Brain microvascular endothelial cell (primary cell): Measurements from ENCODE around the gene ZFAND3.

ENCODE experiments used
- DNase-seq: peaks from one replicate; pipeline ENCODE4 v3.0.0-alpha.2; 2020
- H3K27ac ChIP-seq: fragments of 250-450 bp; sonication (Bioruptor Pico); 2 replicates; pipeline ENCODE4 v1.5.1; 2020; ENCODE audit warnings: mild to moderate bottlenecking, moderate library complexity
- H3K27me3 ChIP-seq: fragments of 250-450 bp; sonication (Bioruptor Pico); replicated peaks from 2 replicates; pipeline ENCODE4 v1.5.1; 2020; ENCODE audit warnings: mild to moderate bottlenecking
- H3K36me3 ChIP-seq: fragments of 250-450 bp; sonication (Bioruptor Pico); replicated peaks from 2 replicates; pipeline ENCODE4 v1.5.1; 2020; ENCODE audit warnings: mild to moderate bottlenecking
- H3K4me3 ChIP-seq: 2 replicates; pipeline ENCODE4 v1.5.1; 2011; ENCODE audit warnings: low read depth, mild to moderate bottlenecking, control low read depth, low read length, moderate library complexity
- in situ Hi-C: cut with HindIII; loops from 2 replicates; pipeline ENCODE4 v1.10.0; 2017; ENCODE audit warnings: low sequenced_read_pairs, low pct_ligation_motif_present
- TF ChIP-seq, protein P1 (sequence below): IDR thresholded peaks from 2 replicates; pipeline ENCODE4 v1.5.1; 2011; ENCODE audit warnings: low read depth, mild to moderate bottlenecking, moderate library complexity, low read length, control low read depth, inconsistent platforms; ENCODE audit errors: missing control alignments

The ZFAND3 gene

DNA sequence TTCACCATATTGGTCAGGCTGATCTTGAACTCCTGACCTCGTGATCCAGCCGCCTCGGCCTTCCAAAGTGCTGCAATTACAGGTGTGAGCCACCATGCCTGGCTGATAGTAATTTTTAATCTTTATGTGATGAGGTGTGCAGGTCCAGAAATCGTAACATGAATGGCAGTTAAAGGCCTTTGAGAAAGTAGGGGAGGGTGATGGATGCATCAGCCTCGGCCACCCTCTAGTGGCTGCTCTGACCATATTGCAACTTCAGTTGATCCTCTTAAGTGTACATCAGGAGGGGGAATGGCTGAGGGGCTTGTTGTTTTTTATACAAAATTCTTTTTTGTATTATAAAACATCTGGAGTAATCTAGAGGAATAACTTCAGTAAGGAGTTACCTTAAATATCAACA, 193.0 kb downstream of the ZFAND3 start:
- no peak overlapping the region for H3K4me3 ChIP-seq
- TF ChIP-seq, protein P1, sequence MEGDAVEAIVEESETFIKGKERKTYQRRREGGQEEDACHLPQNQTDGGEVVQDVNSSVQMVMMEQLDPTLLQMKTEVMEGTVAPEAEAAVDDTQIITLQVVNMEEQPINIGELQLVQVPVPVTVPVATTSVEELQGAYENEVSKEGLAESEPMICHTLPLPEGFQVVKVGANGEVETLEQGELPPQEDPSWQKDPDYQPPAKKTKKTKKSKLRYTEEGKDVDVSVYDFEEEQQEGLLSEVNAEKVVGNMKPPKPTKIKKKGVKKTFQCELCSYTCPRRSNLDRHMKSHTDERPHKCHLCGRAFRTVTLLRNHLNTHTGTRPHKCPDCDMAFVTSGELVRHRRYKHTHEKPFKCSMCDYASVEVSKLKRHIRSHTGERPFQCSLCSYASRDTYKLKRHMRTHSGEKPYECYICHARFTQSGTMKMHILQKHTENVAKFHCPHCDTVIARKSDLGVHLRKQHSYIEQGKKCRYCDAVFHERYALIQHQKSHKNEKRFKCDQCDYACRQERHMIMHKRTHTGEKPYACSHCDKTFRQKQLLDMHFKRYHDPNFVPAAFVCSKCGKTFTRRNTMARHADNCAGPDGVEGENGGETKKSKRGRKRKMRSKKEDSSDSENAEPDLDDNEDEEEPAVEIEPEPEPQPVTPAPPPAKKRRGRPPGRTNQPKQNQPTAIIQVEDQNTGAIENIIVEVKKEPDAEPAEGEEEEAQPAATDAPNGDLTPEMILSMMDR: peak; percentile 86
- in situ Hi-C loops: no loop called here
- peak; percentile 28 for DNase-seq
- H3K27ac ChIP-seq: no peak overlapping the region
- H3K36me3 ChIP-seq: no peaks in the 10 kb centered on the region
- no peaks in the 10 kb centered on the region for H3K27me3 ChIP-seq

DNA sequence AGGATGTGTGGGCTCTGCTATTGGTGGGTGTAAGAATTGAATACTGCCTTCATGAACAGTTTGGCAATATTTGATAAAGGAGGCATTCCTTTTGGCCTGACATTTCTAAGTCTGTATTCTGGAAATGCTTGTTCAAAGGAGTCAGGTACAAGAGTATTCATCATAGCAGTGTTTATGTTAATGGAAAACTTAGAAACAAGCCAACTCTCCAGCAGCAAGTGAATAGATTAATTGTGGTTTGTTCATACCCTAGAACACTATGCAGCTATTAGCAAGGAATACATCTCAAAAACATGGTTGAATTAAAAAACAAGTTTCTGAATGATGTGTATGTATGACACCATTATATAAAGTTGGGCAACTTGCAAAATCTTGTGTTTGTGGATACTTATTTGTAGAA, 195.8 kb downstream of the ZFAND3 start:
- Histone ChIP-seq H3K4me3 (no peak overlapping the region), H3K27ac (no peak overlapping the region), H3K27me3 (no peaks in the 10 kb centered on the region), H3K36me3 (no peaks in the 10 kb centered on the region)
- in situ Hi-C loops: no loop called here
- TF ChIP-seq, protein P1: no peak
- DNase-seq: no peak

DNA sequence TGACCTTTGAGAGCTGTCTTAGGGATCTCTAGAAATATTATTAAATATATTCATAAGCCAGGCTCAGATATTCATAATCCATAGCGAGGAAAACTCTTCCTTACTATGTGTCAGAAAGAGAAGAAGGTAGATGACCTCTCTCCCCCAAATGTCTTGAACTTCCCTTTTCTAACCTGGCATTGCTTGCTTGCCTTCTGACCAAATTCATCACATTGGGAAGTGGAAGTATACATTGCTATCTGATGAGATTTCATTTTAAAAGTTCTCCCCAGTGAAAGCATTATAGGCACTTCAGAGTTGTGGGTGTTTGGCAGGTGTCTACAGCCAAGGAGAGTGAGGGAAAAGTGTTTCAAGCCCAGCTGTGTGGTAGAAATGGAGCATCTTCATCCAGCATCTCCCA, 197.3 kb downstream of the ZFAND3 start:
- in situ Hi-C loops: no loop called here

DNA sequence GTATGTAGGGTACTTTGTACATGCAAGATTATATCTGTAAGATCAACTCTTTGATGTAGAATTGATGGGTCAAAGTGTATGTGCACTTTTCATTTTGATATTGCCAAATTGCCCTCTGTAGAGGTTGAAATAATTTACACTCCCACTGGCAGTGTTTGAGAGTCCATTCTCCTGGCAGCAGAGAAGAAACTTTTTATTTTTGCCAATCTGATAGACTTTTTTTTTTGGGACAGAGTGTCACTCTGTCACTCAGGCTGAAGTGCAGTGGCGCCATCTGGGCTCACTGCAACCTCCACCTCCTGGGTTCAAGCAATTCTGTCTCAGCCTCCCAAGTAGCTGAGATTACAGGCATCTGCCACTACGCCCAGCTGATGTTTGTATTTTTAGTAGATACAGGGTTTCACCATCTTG, 199.2 kb downstream of the ZFAND3 start:
- H3K27ac ChIP-seq: no peak overlapping the region
- no peak for DNase-seq
- in situ Hi-C loops: no loop called here
- no peaks in the 10 kb centered on the region for H3K27me3 ChIP-seq
- no peak overlapping the region for H3K4me3 ChIP-seq
- no peaks in the 10 kb centered on the region for H3K36me3 ChIP-seq
- TF ChIP-seq, protein P1: no peak

More for the DNA sequence above, 197.3 kb downstream of the ZFAND3 start:
- Histone ChIP-seq H3K4me3 (no peak overlapping the region), H3K27ac (no peak overlapping the region), H3K36me3 (no peaks in the 10 kb centered on the region), H3K27me3 (no peaks in the 10 kb centered on the region)
- TF ChIP-seq, protein P1: no peak
- DNase-seq: no peak

DNA sequence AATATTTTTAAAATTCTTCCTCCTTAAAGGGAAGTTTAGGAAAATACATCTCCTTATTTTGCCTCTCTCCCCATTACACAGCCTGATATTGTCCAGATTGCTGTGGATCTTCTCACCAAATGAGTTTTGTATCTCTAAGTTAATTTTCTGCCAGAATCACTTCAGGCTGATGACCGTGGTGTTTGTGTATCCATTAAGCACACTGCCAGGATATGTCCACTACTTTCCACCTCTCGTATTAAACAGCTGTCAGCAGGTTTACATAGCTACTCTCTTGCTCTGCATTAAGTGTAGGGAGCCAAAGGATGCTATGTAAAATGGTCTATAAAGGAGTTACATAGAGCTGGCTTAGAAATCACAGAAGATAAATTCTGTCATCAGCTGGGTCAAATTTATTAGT, 201.1 kb downstream of the ZFAND3 start:
- TF ChIP-seq, protein P1: no peak
- Histone ChIP-seq H3K27ac (no peak overlapping the region), H3K36me3 (no peaks in the 10 kb centered on the region), H3K4me3 (no peak overlapping the region), H3K27me3 (no peaks in the 10 kb centered on the region)
- in situ Hi-C loops: no loop called here
- no peak for DNase-seq

DNA sequence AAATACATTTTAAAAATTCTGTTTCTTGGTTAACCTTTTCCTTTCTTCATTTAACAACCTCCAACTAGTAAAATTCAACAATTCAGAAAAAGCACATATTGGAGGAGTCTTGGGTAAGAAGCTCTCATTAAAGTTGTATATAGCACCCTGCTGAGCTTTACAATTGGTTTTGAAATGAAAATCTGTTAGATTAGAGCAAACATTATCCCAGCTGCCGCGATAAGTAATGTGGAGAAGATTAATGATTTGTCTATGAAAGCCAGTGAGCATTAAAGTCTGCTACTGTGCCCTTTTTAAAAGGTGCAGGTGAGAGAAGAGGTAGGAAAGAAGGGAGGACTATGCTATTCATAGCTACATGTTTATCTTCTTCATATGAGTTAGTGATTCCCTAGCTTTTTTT, 201.5 kb downstream of the ZFAND3 start:
- TF ChIP-seq, protein P1: no peak
- Histone ChIP-seq H3K27me3 (no peaks in the 10 kb centered on the region), H3K27ac (no peak overlapping the region), H3K36me3 (no peaks in the 10 kb centered on the region), H3K4me3 (no peak overlapping the region)
- DNase-seq: no peak
- in situ Hi-C loops: no loop called here
